HG03097 (cell line): ENCODE results near the gene DOCK2.
A peak's percentile ranks its signal among the peaks of the same experiment; 100 is the strongest.

Experiments
- ATAC-seq: cut with Tn5 transposase; IDR thresholded peaks from one replicate; pipeline ENCODE4 v1.9.1; 2021; ENCODE audit not compliant: unreplicated experiment, low FRiP score

DOCK2 gene

GRCh38 chr5:169778622-169779596 is 141.8 kb downstream of the DOCK2 start:
- peak; percentile 90 for ATAC-seq

- ATAC-seq: no peak
Observed at GRCh38 chr5:169781420-169782345, 144.6 kb downstream of the DOCK2 start.

- no peak for ATAC-seq
Observed at GRCh38 chr5:169785771-169786618, 148.9 kb downstream of the DOCK2 start.

GRCh38 chr5:169788168-169788567 is 151.1 kb downstream of the DOCK2 start:
- ATAC-seq: no peak

GRCh38 chr5:169789417-169789940 is 152.4 kb downstream of the DOCK2 start:
- ATAC-seq: no peak

DNA sequence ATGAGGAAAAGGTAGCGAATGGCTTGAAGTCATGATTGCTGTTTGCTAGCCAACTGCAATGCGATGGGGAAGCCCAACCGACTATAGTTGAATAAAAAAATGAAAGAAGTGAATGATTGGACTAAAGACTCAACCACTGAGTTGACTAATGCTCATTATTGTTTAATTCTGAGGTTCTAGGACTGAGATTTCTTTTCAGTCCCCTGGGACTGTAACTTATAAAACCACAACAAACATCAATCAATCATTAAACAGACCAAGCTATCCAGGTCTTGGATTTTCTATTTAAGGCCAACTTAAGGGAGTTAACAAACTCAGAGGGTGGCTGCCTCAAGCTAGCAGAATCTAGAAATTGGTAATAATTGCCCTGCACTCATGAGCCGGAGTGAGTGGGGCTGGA is 154.2 kb downstream of the DOCK2 start:
- no peak for ATAC-seq

- no peak for ATAC-seq
Observed at GRCh38 chr5:169795338-169795737, 158.3 kb downstream of the DOCK2 start.

DNA sequence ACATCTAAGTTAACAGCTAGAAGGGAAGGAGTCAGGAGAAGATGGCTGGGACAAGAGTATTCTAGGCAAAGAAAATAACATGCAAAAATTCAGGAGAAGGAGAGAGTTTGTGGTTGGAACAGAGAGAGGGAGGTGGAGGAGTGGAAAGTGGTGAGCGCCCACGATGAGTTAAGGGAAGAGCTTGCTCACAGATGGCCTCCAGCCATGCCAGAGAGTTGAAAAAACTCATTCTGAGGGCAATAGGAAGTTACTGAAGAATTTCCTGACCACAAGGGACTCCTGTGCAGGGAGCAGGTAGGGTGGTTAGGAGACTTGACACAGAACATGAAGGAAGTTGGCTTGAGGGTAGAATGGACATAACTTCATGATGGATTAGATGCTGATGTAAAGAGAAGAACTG is 159.7 kb downstream of the DOCK2 start:
- no peak for ATAC-seq

DNA sequence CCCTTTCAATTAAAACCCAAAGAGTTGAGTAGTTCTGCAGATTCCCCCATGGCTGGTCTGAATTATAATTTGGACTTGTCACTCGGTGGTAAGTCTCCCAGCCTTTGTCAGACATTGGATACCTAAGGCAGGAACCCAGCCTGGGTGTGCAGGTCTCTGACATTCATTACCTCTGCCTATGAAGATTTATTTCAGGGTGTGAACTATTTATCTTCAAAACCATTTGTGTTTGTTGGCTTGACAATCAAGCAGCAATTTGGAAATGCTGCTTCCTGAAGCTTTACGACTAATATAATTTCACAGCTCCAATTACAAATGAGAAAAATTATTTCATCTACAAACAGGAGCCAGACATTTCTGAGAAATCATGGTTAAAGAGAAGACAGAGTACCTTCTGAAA is 160.5 kb downstream of the DOCK2 start:
- ATAC-seq: no peak

DNA sequence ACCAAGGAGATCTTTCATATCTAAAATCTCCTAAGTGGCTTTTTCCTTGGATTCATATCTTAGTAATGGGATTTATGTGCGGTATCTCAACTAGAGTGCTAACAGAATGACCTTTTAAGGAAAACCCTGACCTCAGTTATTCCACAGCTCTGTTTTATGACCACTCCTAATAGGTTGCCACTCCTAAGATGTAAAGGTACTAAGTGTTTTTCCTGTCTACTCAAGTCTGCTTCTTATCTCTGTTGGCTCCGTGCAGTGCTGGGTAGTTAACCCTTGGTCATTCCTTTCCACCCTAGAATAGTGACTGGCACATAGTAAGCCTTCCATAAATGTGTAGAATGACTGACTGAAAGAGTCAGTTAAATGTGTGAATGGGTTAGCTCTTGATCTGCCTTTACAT is 161.4 kb downstream of the DOCK2 start:
- ATAC-seq: no peak

DNA sequence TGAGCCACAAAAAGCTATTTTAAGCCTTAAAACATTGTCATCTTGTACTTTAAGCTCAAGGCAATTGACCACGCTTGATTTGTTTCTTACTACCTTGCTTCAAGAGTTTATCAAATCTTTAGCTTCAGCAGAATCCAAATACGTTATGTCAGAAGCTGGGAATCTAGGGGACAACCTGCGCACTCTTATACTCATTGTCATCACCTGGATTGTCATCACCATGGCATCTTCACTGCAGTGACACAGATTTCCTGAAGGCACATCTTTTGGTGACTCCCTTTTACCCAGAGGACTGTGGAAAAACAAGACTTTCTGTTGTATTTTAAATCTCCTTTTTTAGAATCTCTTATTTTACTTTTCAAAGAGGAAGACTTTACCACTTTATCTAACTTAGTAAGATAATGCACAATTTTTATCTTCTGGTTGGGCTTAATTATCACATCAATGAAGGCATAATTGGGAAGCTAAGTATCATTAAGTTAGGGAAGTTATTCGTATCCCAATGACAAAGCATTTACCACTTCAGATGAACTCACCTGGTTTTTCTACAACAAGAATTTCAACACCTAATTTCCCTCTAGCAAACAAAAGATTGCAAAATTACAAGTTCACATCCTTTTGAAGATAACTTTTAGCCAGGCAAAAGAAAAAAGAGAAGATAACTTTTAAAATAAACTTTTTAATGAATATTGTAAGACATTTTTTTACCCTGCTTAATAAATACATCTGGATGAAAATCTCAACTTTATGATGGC is 162.0 kb downstream of the DOCK2 start:
- ATAC-seq: no peak

- ATAC-seq: no peak
Observed at GRCh38 chr5:169801324-169801777, 164.3 kb downstream of the DOCK2 start.

DNA sequence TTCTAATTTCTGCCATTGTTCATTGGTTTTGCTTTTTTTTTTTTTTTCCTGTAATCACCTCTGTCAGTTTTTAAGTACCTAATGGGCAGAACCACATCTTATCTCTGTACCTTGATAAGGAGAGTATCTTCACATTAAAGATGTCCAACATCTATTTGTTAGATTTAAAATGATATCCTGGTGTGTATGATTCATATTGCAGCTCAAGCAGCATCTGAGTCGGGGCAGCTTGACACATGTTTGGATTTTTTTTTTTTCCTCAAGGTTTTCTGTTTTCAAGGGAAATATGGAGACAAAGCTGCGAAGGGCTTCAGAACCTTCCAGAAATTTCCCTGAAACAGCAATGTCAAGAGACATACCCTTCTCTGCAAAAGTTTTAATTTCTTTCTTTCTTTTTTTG is 164.7 kb downstream of the DOCK2 start:
- no peak for ATAC-seq

DNA sequence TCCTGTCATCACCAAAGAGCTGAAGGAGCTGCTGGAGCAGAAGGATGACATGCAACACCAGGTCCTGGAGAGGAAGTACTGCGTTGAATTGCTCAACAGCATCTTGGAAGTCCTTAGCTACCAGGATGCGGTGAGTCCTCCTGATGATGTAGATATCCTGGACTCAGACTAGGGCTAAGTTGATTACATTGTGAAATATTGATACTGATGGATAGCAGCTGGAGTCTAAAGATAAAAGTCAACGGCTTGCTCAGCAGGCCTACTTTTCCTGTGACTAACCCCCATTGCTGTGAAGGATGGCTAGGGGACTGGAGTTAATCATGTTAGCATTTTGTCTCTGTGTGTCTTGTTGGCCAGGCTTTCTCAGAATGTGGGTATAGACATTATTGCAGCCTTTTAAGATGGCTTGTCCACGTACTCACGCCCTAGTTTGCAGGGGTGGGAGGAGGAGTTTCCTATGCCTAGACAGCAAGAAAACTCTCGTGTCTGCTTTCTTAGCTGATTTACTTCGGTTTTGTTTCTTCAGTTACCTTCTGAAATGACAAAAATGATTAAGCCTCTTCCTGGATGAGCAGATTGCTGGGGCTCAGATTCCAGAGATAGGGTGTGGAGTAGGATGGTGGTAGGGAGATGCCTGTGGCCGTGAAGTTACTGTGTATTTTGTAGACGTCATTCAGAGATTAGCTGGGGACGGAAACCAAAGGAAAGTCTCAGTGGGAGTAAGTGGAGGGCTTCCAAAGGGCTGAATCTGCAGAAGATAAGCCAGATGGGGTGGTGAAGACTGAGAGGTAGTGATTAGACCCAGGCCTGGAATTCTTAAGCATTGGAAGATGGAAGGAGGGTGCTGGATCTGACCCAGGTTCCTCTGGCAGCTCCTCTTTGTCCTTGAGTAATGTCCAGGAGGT is 166.3 kb downstream of the DOCK2 start:
- no peak for ATAC-seq

DNA sequence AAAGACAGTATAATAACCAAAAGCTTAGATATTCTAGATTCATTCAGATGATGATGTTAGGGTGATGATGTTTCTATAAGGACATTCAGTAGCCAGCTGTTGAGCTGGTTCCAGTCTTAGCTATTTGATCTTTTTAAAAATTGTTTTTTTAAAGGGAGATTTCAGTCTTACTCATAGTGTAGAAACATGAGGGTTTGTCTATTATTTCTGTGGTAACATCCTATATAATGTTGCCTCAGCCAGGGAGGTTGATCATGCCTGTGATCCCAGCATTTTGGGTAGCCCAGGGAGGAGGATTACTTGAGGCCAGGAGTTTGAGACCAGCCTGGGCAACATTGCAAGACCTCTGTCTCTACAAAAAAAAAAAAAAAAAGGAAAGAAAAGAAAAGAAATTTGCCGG is 167.8 kb downstream of the DOCK2 start:
- no peak for ATAC-seq

GRCh38 chr5:169805527-169805934 is 168.5 kb downstream of the DOCK2 start:
- peak; percentile 87 for ATAC-seq

DNA sequence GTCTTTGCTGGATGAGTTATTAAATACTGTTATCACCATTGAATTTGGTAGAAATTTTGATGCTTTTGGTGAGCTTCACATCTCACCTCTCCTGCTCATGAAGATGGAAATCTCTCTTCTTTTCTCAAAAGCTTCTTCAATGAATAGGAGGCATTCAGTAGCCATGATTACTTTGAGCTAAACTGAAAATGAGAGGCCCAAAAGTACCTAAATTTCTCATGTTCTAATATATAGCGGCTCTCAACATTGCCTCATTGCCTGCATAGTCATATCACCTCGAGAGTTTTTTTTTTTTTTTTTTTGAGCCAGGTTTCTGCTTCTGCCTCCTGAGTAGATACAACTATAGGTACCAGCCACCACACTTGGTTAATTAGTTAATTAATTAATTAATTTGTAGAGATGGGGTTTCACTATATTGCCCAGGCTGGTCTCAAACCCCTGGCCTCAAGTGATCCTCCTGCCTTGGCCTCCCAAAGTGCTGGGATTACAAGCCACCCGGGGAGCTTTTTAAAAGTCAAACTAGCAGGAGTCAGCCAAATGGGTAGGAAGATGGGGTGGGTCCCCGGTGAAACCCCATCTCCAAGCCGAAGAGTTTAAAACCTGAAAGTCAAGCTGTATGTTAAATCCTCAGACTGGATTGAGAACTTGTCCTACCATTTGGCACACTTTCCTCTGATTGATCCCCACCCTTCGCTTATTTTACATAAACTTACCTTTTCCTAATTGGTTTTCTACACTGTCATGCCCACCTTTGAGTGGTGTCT is 169.0 kb downstream of the DOCK2 start:
- ATAC-seq: peak; percentile 49
